Measurements from ENCODE around the gene HDAC4. TPM values are rescaled to one million over a fixed set of nuclear protein-coding genes. Genes with fewer than 3 reads are reported as not detected.

HDAC4 gene
- total and polyA plus RNA-seq, 3 donors from 2014 or later = 29.0 to 67.5 (median 58.7) TPM

GRCh38 chr2:239436669-239437335 is 36.0 kb upstream of the HDAC4 start:
- TF ChIP-seq, protein P1, sequence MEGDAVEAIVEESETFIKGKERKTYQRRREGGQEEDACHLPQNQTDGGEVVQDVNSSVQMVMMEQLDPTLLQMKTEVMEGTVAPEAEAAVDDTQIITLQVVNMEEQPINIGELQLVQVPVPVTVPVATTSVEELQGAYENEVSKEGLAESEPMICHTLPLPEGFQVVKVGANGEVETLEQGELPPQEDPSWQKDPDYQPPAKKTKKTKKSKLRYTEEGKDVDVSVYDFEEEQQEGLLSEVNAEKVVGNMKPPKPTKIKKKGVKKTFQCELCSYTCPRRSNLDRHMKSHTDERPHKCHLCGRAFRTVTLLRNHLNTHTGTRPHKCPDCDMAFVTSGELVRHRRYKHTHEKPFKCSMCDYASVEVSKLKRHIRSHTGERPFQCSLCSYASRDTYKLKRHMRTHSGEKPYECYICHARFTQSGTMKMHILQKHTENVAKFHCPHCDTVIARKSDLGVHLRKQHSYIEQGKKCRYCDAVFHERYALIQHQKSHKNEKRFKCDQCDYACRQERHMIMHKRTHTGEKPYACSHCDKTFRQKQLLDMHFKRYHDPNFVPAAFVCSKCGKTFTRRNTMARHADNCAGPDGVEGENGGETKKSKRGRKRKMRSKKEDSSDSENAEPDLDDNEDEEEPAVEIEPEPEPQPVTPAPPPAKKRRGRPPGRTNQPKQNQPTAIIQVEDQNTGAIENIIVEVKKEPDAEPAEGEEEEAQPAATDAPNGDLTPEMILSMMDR (IDR thresholded peaks at IDR 0.05) = no peak
- no peak for TF ChIP-seq POLR2A (IDR thresholded peaks at IDR 0.05)
- intact Hi-C loops (cut with DNase I; ENCODE audit: low total_unique reads) = no loop called here
- no peak for DNase-seq
- no peak overlapping the region for H3K27ac ChIP-seq
- no peak overlapping the region for H3K4me3 ChIP-seq
- H3K9me3 ChIP-seq = no peaks in the 10 kb centered on the region
- H3K4me1 ChIP-seq = peaks cover 14% of the 10 kb centered on the region
- H3K27me3 ChIP-seq = no peaks in the 10 kb centered on the region
- no peaks in the 10 kb centered on the region for H3K36me3 ChIP-seq (ENCODE audit: low read depth, missing control alignments)
- WGBS, 2 donors = 91 to 96% methylated on average over 2 of the region's 2 CpGs

DNA sequence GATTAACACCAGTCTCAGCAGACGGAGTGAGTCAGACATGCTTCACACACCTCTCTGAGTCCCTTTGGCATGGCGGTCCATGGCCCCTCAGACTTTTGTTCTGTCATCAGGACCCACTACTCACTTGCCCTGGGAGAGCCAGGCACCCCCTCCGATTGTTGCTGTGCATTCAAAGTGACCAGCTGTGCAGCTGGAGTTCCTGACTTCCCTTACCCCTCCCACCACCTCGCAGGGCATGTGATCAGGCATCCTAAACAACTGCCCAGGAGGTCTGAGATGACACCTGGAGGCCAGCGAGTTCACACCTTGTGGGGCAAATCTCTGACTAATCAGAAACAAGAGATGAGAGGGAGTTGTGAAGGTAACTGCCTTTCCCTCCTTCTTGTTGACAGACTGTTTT is 35.3 kb upstream of the HDAC4 start:
- DNase-seq = no peak
- Histone ChIP-seq H3K27ac (no peak overlapping the region), H3K4me3 (no peak overlapping the region), H3K27me3 (no peaks in the 10 kb centered on the region), H3K9me3 (no peaks in the 10 kb centered on the region), H3K36me3 (ENCODE audit: low read depth, missing control alignments) (no peaks in the 10 kb centered on the region), H3K4me1 (peaks cover 14% of the 10 kb centered on the region)
- no peak for TF ChIP-seq POLR2A (IDR thresholded peaks at IDR 0.05)
- TF ChIP-seq, protein P1 (IDR thresholded peaks at IDR 0.05) = no peak
- intact Hi-C loops (cut with DNase I; ENCODE audit: low total_unique reads) = no loop called here
- 79 to 84% methylated on average over 4 to 5 of the region's 5 CpGs for WGBS, 2 donors

DNA sequence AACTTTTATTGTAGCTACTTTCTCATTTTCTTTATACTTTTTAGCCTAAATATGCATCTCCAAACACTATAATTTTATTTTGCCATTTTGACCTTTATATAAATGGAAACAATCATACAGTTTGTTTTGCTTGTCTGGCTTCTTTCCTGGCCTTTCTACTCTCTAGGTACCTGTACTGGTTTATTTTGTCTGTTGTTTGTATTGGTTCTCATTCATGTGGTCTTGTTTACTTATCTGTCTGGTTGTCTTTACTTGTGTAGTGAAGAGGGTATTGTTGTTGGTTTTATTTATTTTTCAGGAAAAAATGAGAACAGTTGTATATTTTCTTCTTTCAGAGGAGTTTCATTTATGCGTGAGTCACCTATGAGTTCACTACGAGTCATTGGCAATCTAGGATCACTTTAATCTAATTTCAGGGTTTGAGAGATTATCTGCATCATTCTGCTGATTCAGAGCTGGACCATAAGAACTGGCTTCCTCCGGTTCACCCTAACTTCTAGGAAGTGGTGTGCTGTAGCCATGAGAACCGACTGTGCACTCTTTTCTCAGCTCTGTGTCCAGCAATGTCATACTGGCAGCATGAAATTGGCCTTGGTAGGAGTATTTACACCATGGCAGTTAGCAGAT is 33.1 kb upstream of the HDAC4 start:
- Histone ChIP-seq H3K36me3 (ENCODE audit: low read depth, missing control alignments) (no peaks in the 10 kb centered on the region), H3K27me3 (no peaks in the 10 kb centered on the region), H3K9me3 (no peaks in the 10 kb centered on the region), H3K4me3 (no peak overlapping the region), H3K27ac (no peak overlapping the region), H3K4me1 (no peaks in the 10 kb centered on the region)
- DNase-seq = no peak
- TF ChIP-seq POLR2A (IDR thresholded peaks at IDR 0.05) = no peak
- TF ChIP-seq, protein P1 (IDR thresholded peaks at IDR 0.05) = no peak
- intact Hi-C loops (cut with DNase I; ENCODE audit: low total_unique reads) = no loop called here
- WGBS, 2 donors = 84% methylated on average over 4 of the region's 4 CpGs

DNA sequence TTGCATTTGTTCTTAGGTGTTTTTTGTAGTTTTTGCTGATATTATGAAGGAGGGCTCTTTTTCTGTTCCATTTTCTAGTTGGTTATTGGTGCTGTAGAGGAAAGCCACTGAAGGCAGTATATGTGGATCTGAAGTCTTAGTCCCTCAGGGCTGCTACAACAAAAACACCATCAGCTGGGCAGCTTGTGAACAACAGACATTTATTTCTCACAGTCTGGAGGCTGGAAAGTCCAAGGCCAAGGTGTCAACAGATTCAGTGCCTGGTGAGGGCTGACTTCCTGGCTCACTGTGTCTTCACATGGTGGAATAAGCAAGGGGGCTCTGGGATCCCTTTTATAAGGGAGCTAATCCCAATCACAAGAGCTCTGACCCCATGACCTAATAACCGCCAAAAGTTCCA is 31.4 kb upstream of the HDAC4 start:
- Histone ChIP-seq H3K27me3 (no peaks in the 10 kb centered on the region), H3K27ac (no peak overlapping the region), H3K9me3 (no peaks in the 10 kb centered on the region), H3K36me3 (ENCODE audit: low read depth, missing control alignments) (no peaks in the 10 kb centered on the region), H3K4me3 (no peak overlapping the region), H3K4me1 (no peaks in the 10 kb centered on the region)
- no peak for DNase-seq
- intact Hi-C loops (cut with DNase I; ENCODE audit: low total_unique reads) = no loop called here
- TF ChIP-seq POLR2A (IDR thresholded peaks at IDR 0.05) = no peak
- TF ChIP-seq, protein P1 (IDR thresholded peaks at IDR 0.05) = no peak
- 44 to 100% methylated on average over 1 of the region's 1 CpG for WGBS, 2 donors

GRCh38 chr2:239431536-239431935 is 30.7 kb upstream of the HDAC4 start:
- H3K36me3 ChIP-seq (ENCODE audit: low read depth, missing control alignments) = no peaks in the 10 kb centered on the region
- no peak overlapping the region for H3K4me3 ChIP-seq
- no peak for TF ChIP-seq POLR2A (IDR thresholded peaks at IDR 0.05)
- TF ChIP-seq, protein P1 (IDR thresholded peaks at IDR 0.05) = no peak
- H3K27me3 ChIP-seq = no peaks in the 10 kb centered on the region
- H3K9me3 ChIP-seq = no peaks in the 10 kb centered on the region
- 78 to 83% methylated on average over 5 of the region's 5 CpGs for WGBS, 2 donors
- no peaks in the 10 kb centered on the region for H3K4me1 ChIP-seq
- intact Hi-C loops (cut with DNase I; ENCODE audit: low total_unique reads) = no loop called here
- no peak for DNase-seq
- no peak overlapping the region for H3K27ac ChIP-seq

Measured in testis (tissue), 3 donors.